Fibroblast of mammary gland (primary cell): ENCODE results near the gene GFRA4.

Source experiments
- DNase-seq: peaks from one replicate; pipeline ENCODE4 v3.0.0-alpha.2; 2010; ENCODE audit warnings: low read depth
- H3K4me3 ChIP-seq: 2 replicates; pipeline ENCODE4 v1.5.1; 2011; ENCODE audit warnings: low read depth, mild to moderate bottlenecking, low read length, moderate library complexity; ENCODE audit not compliant: control insufficient read depth
- CTCF ChIP-seq: conservative IDR thresholded peaks from 2 replicates; pipeline ENCODE4 v1.5.1; 2011; ENCODE audit warnings: low read depth, low read length, inconsistent platforms; ENCODE audit not compliant: control insufficient read depth, insufficient read depth

The GFRA4 gene

GRCh38 chr20:3680701-3681351 lies 17.6 kb upstream of the GFRA4 start:
- TF ChIP-seq CTCF = no peak
- peak overlapping the region; percentile 68 for H3K4me3 ChIP-seq
- no peak for DNase-seq

- H3K4me3 ChIP-seq = peak overlapping the region; percentile 68
- no peak for TF ChIP-seq CTCF
- DNase-seq = peak; percentile 92
Observed at GRCh38 chr20:3679749-3680700, 16.8 kb upstream of the GFRA4 start.

DNA sequence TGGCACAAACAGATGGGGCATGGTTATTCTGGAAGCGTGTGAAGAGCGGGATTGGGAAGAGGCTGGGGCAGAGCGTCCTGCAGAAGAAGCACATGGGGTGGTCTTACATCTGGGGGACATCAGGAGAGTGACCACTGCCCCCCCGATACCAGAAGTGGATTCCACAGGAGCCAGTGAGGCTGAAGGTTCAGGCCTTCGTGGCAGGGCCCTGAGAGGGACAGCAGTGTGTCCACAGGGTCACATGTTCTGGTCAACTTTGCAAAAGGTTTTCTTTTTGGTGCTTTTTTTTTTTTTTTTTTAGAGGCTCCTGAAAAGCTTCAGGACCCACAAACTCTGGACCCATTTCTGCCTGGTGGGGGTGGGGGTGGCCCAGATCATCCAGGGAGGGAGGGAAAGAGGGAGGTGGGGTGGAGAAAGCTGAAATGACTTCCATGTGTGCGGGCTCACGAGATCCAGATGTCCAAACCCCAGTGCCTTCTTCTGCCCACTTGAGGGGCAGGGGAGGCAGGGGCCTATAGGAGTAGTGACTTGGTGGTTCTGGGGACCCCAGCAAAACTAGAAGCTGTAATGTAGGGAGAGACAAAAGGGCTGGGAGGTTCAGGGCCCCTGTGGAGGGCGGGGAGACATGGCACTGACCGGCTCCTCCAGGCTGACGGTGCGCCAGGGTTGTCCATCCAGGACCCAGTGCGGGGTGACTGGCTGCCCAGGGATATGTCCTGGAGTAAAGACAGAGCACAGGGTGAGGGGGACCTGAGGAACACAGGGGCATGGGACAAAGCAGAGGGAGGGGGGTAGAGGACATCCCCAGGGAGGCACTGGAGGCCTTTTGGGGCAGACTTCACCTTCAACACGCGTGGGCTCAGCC lies 15.9 kb upstream of the GFRA4 start:
- TF ChIP-seq CTCF = no peak
- peak overlapping the region; percentile 68 for H3K4me3 ChIP-seq
- peak; percentile 52 for DNase-seq

- TF ChIP-seq CTCF = no peak
- DNase-seq = no peak
- H3K4me3 ChIP-seq = no peak overlapping the region
Observed at GRCh38 chr20:3678198-3678597, 15.0 kb upstream of the GFRA4 start.

GRCh38 chr20:3677733-3678132 lies 14.5 kb upstream of the GFRA4 start:
- TF ChIP-seq CTCF = no peak
- peak; percentile 46 for DNase-seq
- no peak overlapping the region for H3K4me3 ChIP-seq

DNA sequence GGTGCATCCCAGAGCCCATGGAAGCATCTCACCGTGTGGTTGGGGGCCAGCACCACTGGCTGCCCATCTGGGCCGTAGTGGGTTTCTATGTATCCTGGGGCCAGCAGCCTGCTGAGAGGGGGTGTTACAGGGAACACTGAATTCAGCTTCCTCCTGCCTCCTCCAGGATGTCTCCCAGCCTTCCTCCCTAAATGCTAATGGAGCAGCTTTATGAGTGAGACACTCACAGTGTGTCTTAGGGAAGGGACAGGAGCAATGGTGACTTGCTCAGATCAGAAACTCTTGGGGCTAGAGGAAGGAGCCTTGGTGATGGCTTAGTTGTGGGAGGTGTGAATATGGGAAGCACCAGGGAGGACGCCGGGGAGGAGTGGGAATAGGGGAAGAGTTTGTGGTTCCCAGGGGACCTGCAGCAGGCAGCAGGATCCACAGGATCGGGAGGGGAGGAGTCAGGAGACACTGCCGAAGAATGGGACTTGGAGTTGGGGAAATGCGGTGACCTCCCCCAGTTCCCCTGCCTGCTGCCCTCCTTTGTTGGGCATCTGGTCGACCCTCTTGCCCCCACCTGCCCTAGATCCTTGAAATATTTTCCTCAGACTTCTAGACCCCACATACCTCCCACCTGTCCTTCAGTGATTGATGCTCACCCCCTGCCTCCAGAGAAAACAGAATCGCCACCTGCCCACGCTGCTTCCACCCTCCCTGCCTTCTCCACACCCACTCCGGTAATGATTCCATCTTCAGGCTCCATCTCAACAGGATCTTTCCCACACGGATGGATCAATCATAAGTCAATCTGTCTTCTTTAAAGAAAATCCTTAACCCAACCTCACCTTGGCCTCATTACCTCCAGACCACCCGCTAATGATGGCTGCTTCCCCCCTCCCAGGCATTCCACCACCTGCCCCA lies 12.0 kb upstream of the GFRA4 start:
- no peak for TF ChIP-seq CTCF
- H3K4me3 ChIP-seq = no peak overlapping the region
- DNase-seq = no peak
